ENCODE measurements around the gene B4GALT5.

B4GALT5 gene

DNA sequence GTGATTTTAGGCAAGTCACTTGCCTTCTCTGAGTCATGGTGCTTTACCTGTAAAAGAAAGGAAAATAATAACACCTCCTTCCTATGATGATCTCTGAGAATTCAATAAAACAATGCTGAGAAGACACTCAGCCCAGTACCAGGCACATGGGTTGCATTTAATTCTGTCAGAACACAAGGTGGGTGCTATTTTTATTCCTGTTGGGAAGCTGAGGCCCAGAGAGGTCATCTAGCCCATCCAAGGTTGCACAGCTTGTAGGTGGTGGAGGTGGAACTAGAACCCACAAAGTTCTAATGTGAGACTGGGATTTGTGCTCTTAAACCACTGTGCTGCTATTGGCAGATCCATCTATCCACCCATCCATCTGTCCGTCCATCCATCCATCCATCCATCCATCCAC is 106.1 kb downstream of the B4GALT5 start:
- DNase-seq (ENCODE audit: low read depth), result no peak

- peak; percentile 49 for DNase-seq (ENCODE audit: low read depth)
Observed at GRCh38 chr20:49603209-49603627, 110.5 kb downstream of the B4GALT5 start.

DNA sequence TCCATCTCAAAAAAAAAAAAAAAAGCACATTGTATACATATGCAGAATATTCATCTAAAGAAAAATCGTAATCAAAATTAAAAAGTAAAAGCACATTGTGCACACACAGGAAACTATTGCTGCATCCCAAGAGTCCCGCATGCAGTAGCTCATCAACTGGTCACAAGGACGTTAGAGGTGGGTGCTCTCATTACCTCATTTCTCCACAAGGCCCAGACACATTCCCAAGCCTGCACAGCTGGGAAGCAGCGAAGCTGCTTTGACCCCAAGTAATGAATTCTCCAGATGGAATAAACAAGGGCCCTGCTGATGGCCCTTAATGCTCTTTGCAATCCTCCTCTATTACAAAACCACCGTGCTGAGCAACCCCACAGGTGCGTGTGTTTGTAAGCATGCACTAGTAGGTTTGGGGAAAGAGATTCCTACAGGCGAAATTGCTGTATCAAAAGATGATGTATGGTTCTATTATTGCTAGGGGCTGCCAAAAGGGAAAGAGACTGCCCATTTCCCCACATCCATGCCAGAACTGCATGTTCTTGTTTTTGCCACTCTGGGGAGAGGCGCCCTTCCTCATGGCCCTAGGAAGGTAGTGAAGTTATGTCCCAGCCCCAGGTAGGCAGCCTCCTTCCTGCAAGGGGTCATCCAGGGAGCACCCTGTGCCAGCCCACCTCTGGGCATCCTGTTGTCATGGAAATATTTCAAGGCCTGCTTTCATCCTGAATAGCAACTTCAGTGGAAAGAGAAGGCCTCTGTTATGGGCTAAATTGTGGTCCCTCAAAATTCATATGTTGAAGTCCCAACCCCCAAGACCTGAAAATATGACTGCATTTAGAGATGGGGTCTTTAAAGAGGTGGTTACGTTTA is 111.1 kb downstream of the B4GALT5 start:
- no peak for DNase-seq (ENCODE audit: low read depth)

DNA sequence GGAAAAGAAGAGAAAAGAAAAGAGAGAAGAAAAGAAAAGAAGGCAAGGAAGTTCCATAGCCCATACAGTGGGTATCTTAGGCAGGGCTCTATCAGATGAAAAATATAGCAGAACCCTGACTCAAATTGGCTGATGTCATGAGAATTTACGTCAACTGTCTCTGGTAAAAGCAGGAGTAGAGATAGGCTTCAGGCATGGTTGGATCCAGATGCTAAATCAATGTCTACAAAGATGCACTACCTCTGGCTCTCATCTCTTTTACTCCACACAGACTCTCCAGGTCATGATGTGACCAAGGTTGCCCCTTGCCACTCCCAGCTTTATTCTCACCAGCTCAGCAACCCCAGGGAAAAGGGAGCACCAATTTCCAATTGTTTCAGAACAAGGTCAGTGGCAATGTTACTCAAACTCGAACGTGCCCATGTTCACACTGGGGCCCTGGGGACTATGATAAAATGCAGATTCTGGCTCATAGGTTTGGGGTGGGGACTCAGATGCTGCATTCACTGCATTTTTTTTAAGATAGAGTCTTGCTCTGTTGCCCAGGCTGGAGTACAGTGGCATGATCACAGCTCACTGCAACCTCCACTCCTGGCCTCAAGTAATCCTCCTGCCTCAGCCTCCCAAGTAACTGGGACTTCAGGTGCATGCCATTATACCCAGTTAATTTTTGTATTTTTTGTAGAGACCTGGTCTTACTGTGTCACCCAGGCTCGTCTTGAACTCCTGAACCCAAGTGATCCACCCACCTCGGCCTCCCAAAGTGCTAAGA is 112.3 kb downstream of the B4GALT5 start:
- DNase-seq (ENCODE audit: low read depth), result no peak

DNA sequence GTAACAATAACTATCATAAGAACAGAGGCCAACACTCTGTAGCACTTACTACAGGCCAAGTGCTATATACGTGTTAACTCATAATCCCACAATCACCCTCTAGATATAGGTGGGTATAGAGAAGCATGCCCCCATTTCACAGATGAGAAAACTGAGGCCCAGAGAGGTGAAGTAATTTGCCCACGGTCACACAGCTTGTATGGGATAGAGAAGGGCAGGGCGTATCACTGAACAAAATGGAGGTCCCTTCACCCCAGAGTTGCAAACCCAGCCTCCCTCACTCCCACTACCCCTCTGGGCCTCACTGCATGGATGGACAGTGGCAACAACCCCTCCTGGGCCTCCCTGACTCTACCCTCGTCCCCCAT is 113.9 kb downstream of the B4GALT5 start:
- no peak for DNase-seq (ENCODE audit: low read depth)

GRCh38 chr20:49597825-49598395 is 115.8 kb downstream of the B4GALT5 start:
- DNase-seq (ENCODE audit: low read depth), result no peak

- peak; percentile 86 for DNase-seq (ENCODE audit: low read depth)
Observed at GRCh38 chr20:49595811-49596561, 117.7 kb downstream of the B4GALT5 start.

- no peak for DNase-seq (ENCODE audit: low read depth)
Observed at GRCh38 chr20:49595346-49595745, 118.3 kb downstream of the B4GALT5 start.

DNA sequence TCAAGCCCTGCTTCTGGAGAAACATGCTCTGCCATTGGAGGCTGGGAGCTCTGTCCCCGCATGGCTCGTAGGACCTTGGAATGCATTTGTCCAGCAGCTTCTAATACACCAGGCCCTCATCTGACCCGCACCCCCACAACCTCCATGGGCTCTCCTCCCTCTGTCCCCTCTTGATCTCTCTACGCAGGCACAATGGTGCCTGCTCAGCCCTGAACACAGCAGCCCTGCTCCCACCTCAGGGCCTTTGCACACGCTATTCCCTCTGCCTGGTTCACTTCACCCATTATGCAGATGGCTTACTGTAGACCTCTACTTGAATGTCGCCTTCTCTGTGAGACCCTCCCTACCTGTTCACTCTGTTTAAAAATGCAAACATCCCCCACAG is 118.8 kb downstream of the B4GALT5 start:
- no peak for DNase-seq (ENCODE audit: low read depth)

GRCh38 chr20:49594143-49594930 is 119.3 kb downstream of the B4GALT5 start:
- peak; percentile 59 for DNase-seq (ENCODE audit: low read depth)

- peak; percentile 42 for DNase-seq (ENCODE audit: low read depth)
Observed at GRCh38 chr20:49593466-49594142, 120.1 kb downstream of the B4GALT5 start.

DNA sequence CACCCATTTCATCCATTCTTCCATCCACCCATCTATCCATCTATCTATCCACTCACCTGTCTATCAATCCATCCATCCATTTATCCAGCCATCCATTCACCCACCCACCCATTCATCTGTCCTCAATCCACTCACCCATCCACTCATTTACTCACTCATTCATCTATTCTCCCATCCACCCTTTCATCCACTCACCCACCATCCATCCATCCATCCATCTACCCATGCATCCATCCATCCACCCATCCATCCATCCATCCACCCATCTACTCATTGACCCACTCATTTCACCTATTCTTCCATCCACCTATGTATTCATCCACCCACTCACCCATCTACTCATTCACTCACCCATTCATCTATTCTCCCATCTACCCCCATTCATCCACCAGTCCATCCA is 121.6 kb downstream of the B4GALT5 start:
- no peak for DNase-seq (ENCODE audit: low read depth)

DNA sequence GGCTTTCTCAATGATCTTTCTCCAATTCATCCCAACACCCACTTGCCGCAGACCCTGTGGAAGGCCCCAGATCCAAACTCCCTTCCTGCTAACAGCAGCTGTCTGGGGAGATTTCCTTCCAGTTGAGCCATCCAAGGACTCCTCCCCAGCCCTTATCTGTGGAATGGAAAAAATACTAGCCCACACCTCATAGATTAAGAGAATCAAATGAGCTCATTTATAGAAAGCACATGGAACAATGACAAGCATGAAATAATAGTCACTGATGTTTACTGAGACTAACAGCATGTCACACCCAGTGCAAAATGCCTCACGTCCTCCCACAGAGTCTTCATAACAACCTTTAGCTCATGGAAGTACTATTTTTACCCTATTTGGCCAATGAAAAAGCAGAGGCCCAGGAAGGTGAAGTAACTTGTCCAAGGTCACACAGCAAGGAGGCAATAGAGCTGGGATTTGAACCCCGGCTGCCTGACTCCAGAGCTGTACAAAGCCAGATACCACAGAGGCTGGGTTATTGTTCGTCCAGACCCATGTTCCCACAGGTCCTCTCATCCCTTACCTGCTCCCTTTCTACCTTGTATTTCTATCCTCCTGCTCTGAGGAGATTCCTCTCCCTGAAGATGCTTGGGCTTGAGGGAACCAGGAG is 122.3 kb downstream of the B4GALT5 start:
- no peak for DNase-seq (ENCODE audit: low read depth)

- no peak for DNase-seq (ENCODE audit: low read depth)
Observed at GRCh38 chr20:49590163-49591017, 123.3 kb downstream of the B4GALT5 start.

GRCh38 chr20:49589747-49590146 is 123.9 kb downstream of the B4GALT5 start:
- DNase-seq (ENCODE audit: low read depth), result no peak

DNA sequence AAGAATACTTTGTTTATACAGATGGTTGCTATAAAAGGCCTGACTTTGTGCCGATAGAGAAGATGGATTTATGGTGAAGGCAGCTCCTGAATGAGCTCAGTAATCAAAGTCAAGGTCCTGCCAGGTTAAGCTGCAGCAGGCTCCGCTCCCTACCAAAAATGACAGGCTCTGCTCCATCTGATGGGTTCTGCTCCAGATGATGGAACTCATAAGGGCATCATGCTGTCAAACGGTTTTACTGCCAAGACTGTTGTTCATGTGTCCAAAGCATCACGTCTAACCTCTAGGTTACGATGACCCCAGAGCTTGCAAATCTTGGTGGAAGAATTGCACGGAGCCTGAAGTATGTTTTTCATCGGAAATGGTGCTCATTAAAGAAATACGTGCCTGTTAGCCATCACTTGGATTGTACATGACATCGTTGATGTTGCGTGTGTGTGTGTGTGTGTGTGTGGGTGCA is 126.5 kb downstream of the B4GALT5 start:
- DNase-seq (ENCODE audit: low read depth), result no peak

DNA sequence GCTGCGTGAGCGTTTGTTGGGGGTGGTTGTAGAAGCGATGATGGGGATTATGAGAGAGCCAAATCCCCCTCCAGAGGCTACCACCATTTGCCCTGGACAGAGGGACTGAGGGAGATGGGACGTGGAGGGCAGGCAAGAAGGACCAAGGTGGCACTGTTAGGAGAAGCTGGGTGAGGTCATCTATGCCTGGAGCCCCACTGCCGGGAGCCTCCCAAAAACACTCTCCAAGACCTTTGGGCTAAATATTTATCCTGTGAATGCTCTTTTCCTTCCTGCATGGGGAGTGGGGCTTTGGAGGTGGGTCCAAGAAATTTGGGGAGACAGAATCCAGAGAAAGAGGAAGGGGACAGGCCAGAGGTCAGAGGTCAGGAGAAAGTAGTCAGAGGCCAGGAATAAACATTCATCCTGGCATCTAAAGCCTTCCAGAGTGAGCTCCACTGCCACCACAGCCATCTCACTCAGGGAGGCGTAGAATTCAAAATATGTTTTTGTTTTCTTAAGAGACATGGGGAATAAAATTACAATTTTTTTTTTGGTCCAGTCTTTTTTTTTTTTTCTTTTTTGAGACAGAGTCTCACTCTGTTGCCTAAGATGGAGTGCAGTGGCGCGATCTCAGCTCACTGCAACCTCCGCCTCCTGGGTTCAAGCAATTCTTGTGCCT is 128.0 kb downstream of the B4GALT5 start:
- no peak for DNase-seq (ENCODE audit: low read depth)

Data from ELR (cell line).